AG09319 (cell line): ENCODE results near the gene OR2V2.

Source experiments
- DNase-seq: peaks from one replicate; pipeline ENCODE4 v3.0.0-alpha.2; 2010; ENCODE audit warnings: low read depth; ENCODE audit errors: extremely low read depth
- CTCF ChIP-seq: IDR thresholded peaks from 2 replicates; pipeline ENCODE4 v1.5.1; 2011; ENCODE audit warnings: low read depth, mild to moderate bottlenecking, inconsistent platforms, low read length, moderate library complexity

Gene OR2V2

DNA sequence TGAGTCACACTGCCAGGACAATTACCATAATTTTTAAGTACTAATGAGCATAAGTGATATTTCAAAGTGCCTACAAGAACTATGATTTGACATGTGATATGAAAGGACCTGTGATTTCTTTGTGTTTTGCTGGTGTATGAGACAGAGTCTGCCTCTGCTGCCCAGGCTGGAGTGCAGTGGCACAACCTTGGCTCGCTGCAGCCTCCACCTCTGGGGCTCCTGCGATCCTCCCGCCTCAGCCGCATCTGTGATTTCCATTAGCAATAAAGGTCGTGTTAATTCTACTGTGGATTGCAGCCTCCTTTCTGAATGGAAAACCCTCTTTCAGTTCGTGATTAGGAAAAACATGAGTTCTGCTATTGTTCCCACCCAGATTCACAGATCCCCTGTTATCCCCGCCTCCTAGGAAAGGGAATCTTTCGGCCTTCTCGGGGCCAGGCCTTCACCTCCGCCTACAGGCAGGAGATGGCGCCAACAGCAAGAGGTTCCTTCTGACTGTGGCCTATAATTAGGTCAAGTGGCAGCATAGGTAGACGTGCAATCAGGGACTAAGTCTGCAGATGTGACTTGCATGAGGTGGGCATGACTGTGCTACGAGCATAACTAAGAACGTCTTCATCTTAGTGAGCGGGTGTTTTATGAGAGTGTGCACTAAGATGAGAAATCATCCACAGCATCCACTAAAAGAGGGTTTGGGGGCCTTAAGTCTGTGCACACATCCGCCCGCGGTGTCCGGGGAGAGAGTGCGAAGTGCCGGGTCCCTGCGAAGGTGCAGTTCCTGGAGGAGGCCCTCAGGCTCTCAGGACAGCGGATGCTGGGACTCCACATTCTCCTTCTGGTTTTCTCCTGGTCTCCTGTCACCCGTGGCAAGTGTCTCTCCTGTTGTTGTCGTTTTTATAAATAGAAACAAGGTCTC lies 34.5 kb downstream of the OR2V2 start:
- peak; percentile 77 for TF ChIP-seq CTCF
- no peak for DNase-seq

GRCh38 chr5:181182651-181183050 lies 35.3 kb downstream of the OR2V2 start:
- TF ChIP-seq CTCF, result no peak
- DNase-seq, result no peak

DNA sequence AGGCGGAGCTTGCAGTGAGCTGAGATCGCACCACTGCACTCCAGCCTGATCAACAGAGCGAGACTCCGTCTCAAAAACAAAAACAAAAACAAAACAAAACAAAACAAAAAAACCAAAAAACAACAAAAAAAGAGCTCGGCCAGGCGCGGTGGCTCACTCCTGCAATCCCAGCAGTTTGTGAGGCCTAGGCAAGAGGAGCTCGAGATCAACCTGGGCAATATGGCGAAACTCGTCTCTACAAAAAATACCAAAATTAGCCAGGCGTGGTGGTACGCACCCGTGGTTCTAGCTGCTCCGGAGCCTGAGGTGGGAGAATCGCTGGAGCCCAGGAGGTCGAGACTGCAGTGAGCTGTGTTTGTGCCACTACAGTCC lies 37.4 kb downstream of the OR2V2 start:
- TF ChIP-seq CTCF, result no peak
- DNase-seq, result no peak

- TF ChIP-seq CTCF, result no peak
- DNase-seq, result no peak
Measured at GRCh38 chr5:181185560-181185959, 38.2 kb downstream of the OR2V2 start.

GRCh38 chr5:181186022-181186421 lies 38.6 kb downstream of the OR2V2 start:
- TF ChIP-seq CTCF, result no peak
- no peak for DNase-seq

- DNase-seq, result no peak
- TF ChIP-seq CTCF, result no peak
Measured at GRCh38 chr5:181186986-181187499, 39.7 kb downstream of the OR2V2 start.

DNA sequence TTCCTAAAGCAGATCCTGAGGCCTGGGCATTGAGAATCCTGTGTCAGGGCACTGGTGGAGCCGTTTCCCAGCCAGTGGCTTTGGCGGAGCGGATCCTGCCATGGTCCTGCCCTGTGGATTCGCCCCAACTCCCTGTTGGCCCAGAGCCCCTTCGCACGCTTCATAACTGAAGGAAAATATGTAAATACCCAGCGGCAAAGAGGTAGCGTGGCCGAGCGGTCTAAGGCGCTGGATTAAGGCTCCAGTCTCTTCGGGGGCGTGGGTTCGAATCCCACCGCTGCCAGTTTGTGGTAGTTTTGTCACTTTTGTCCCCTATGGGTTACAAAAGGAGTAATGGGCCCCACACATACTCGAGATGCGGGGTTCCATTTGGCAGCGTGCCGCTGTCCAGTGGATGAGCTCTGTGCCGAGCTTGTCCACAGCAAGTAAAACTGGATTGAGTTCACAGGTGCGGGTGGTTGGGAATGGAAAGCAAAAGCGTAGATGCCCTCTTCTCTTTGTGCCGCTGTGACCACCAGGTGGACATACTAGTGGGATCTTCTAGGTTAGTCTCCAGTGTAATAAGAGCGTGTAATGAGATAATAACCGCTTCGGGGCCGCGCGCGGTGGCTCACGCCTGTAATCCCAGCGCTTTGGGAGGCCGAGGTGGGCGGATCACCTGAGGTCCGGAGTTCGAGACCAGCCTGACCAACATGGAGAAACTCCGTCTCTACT lies 40.3 kb downstream of the OR2V2 start:
- peak; percentile 21; the same call in 1 of the 2 replicates for TF ChIP-seq CTCF
- DNase-seq, result no peak
